ENCODE results near the gene LRBA.
"Not testable (repeated sequence)": the region's sequence is repeated elsewhere in the genome, so short reads cannot be mapped to it uniquely, and the experiment has no call there.

LRBA gene

DNA sequence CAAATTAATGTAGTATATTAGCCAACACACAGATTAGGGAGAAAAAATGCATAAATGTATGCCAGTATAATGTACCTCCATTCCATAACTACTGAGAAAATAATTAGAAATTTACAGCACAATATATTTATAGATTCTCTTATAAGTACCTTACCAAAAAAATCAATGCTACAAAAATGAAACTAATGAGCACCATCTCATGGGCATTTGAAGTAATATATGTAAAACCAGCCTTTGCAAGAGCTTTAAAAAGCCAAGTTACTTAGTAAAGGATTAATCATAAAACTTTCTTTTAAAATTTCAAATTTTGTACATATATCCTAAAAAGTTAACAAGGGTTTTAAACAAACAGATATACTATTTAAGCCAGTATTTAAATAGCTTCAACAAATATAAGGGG, 43.2 kb downstream of the LRBA start:
- no peak for DNase-seq

GRCh38 chr4:150970685-150971151, 44.4 kb downstream of the LRBA start:
- no peak for DNase-seq

- DNase-seq = no peak
Measured at GRCh38 chr4:150964754-150965153, 50.3 kb downstream of the LRBA start.

DNA sequence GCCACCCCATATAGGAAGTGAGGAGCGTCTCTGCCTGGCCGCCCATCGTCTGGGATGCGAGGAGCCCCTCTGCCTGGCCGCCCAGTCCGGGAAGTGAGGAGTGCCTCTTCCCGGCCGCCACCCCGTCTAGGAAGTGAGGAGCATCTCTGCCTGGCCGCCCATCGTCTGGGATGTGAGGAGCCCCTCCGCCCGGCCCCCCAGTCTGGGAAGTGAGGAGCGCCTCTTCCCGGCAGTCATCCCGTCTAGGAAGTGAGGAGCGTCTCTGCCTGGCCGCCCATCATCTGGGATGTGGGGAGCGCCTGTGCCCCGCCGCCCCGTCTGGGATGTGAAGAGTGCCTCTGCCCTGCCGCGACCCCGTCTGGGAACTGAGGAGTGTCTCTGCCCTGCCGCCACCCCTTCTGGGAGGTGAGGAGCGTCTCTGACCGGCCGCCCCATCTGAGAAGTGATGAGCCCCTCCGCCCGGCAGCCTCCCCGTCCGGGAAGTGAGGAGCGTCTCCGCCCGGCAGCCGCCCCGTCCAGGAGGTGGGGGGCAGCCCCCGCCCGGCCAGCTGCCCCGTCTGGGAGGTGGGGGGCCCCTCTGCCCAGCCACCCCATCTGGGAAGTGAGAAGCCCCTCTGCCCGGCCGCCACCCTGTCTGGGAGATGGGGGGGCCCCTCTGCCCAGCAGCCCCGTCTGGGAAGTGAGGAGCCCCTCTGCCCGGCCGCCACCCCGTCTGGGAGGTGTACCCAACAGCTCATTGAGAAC, 51.3 kb downstream of the LRBA start:
- DNase-seq = not testable (repeated sequence)

DNA sequence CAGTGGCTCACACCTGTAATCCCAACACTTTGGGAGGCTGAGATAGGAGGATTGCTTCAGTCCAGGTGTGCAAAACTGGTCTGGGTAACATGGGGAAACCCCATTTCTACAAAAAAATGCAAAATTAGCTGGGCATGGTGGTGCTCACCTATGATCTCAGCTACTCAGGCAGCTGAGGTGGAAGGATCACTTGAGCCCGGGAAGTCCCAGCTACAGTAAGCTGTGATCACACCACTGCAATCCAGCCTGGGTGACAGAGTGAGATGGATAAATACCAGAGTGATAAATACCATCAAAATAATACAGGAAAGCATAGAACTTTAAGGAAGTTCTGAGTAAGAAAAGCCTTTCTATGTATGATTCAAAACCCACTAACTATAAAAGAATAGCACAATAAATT, 52.8 kb downstream of the LRBA start:
- DNase-seq = no peak

DNA sequence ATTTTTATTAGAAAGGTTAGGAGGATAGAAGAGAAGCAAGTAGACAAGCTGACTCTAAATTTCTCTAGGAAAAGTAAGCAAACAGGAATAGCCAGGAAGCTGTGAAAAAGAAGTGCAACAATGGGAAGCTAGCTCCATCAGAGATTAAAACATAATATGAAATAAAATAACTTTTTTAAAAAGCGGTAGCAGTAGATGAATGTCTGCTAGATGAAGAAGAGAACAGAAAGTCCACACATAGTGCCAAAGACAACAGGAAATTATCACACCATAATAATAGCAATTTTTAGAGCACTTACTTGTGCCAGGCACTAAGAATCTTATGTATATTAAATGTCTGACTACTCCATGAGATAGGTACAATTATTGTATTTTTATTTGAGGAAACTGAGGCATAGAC, 53.5 kb downstream of the LRBA start:
- no peak for DNase-seq

DNA sequence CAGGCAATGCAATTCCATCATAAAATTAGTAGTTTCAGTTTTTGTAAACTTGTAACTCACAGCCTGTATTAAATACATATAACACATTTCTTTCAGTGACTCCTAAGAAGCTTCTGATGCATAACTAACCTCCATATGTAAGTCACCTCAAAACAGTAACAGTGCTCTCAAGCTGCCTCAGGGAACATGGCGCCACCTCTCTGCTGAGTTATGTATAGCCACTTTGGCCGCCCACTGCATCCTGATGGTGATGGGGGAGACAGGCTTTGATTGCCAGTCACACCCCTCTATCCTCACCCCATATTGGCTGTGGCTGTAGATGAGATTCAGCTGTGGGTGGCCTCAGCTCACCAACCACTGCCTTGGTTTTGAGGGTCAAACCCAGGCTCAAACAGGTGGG, 54.3 kb downstream of the LRBA start:
- DNase-seq = no peak

DNA sequence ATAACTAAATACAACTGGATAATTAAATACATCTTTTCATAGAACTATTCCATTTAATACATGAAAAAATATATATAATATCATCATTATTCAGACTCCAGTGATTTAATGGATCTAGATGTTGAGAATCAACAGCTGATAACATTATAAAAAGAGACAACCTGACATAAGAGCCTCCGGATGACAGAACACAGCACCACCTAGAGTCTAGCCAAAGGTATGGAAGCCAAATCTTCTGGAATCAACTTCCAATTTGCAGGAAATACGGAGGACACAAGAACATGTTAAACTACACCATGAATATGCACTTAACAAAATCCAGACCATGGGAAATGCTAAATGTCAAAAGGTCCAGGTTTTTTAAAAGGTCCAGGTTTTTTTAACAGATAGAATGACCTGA, 55.0 kb downstream of the LRBA start:
- DNase-seq = no peak

- not testable (repeated sequence) for DNase-seq
Measured at GRCh38 chr4:150957981-150958380, 57.1 kb downstream of the LRBA start.

DNA sequence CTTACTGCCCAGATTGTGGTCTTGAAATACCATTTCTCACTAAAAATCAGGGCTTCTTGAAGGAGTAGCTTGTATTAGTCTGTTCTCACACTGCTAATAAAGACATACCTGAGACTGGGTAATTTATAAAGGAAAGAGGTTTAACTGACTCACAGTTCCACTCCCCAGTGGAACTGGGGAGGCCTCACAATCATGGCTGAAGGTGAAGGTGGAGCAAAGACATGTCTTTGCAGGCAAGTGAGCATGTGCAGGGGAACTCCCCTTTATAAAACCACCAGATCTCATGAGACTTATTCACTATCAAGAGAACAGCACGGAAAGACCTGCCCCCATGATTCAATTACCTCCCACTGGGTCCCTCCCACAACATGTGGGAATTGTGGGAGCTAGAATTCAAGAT, 58.0 kb downstream of the LRBA start:
- not testable (repeated sequence) for DNase-seq

- not testable (repeated sequence) for DNase-seq
Measured at GRCh38 chr4:150953916-150954315, 61.2 kb downstream of the LRBA start.

DNA sequence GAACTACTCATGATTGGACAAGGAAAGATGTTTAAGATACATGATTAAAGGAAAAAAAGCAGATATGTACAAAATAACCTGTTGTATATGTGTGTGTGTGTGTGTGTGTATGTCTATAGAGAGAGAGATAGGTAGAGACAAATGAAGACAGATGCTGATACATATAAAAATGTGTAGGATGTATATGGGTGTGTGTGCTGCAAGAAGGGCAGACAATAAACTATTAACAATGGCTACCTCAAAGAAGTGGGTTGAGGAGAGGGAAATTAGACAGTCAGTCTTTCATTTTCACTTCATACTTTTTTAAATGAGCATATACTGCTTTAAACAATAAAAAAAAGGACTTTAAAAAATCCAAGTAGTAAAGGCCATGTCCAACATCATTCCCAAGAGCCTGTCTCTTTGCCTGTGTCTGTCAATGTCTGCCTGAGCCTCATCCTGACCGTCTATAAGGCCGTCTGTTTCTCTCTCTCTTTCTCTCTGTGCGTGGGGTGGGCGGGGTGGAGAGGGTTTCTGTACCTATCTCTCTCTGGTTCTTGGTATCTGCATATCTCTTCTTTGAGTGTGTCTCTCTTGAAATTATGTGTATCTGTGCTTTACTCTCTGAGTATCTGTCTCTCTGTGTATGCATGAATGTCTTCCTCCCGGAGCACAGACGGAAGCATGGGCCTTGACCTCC, 62.8 kb downstream of the LRBA start:
- no peak for DNase-seq

GRCh38 chr4:150950657-150951288, 64.3 kb downstream of the LRBA start:
- DNase-seq = no peak

- DNase-seq = no peak
Measured at GRCh38 chr4:150949943-150950342, 65.1 kb downstream of the LRBA start.

DNA sequence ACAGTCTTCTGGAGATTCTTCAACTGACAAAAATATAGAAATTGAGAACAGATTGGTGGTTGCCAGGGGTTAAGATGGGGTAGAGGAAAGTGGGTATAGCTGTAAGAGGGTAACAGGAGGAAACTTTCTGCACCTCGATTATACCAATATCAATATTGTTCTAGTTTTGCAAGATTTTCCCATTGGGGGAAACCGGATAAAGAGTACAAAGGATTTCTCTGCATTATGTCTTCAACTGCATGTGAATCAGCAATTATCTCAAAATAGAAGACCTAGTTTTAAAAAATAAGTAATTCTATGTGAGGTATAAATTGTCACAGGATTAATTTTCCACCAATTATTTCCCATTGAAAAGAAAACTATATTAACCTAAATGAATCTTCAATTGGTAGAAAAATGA, 65.7 kb downstream of the LRBA start:
- no peak for DNase-seq

GRCh38 chr4:150948710-150949109, 66.4 kb downstream of the LRBA start:
- no peak for DNase-seq

DNA sequence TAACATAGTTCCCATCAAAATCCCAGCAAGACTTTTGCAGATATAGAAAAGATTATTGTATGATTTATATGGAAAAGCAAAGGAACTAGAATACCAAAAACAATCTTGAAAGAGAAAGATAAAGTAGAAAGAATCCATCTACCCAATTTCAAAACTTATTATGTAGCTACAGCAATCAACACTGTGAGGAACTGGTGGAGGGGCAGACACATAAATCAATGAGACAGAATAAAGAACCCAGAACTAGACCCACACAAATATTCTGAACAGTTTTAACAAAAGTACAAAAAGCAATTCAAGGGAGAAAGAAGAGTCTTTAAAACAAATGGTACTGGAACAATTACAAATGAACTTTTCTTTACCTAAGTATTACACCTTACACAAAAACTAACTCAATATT, 67.0 kb downstream of the LRBA start:
- DNase-seq = no peak

DNA sequence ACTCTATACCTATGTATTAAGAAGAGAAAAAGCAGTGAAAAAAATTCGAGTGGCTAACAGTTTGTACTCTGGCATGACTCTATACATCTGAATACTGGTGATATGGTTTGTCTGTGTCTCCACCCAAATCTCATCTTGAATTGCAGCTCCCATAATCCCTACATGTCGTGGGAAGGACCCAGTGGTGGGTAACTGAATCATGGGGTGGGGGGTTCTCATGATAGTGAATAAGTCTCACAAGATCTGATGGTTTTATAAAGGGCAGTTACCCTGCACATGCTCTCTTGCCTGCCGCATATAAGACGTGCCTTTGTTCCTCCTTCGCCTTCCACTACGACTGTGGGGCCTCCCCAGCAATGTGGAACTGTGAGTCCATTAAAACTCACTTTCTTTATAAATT, 70.4 kb downstream of the LRBA start:
- no peak for DNase-seq

DNA sequence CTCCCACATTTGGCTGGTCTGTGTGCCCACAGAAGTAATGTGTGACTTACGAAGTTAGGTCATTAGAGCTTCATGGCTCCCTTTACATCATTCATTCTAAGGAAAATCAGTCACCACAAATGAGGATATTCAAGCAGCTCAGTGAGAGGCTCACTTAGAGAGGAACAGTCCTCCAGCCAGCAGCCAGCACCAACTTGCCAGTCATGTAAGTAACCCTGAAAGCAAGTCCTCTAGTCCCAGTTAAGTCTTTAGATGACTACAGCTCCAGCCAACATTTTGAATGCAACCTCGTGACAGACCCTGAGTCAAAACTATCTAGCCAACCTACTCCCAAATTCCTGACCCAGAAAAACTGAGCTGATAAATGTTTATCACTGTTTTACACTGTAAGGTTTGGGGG, 71.3 kb downstream of the LRBA start:
- DNase-seq = no peak

GRCh38 chr4:150943126-150943525, 72.0 kb downstream of the LRBA start:
- DNase-seq = no peak

- no peak for DNase-seq
Measured at GRCh38 chr4:150942539-150942938, 72.5 kb downstream of the LRBA start.

DNA sequence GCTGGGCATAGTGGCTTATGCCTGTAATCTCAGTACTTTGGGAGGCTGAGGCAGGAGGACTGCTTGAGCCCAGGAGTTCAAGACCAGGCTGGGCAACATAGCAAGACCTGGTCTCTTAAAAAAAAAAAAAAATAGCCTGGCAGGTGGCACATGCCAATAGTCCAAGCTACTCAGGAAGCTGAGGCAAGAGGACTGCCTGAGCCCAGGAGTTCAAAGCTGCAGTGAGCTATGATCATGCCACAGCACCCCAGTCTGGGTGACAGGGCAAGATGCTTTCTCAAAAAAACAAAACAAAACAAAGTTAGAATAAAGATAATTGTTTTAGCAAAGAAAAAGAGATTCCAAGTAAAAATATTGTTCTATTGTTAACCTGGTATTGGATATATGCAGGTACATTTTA, 75.0 kb downstream of the LRBA start:
- DNase-seq = no peak

GRCh38 chr4:150939530-150939929, 75.6 kb downstream of the LRBA start:
- no peak for DNase-seq

- DNase-seq = no peak
Measured at GRCh38 chr4:150938873-150939499, 76.1 kb downstream of the LRBA start.
